IMR-90 (cell line): ENCODE results near the gene RPGR. TPM values are rescaled to one million over a fixed set of nuclear protein-coding genes. Genes with fewer than 3 reads are reported as not detected.

ENCODE experiments used
- ATAC-seq: fragments of 200-7000 bp; cut with Tn5 transposase; 2 replicates; pipeline ENCODE4 v1.9.1; 2020; ENCODE audit warnings: low read depth, mild to moderate bottlenecking, moderate library complexity
- BruUV-seq: library from RNA; stranded (reverse); fragments of 400-500 nt; replicated peaks from 2 replicates; lab custom pipeline; 2021; lab: Mats Ljungman, UMichigan
- CTCF ChIA-PET: fragments of 300-600 bp; formaldehyde crosslinking; extraction: SDS; loops from one replicate; lab custom pipeline; 2021; ENCODE audit warnings: antibody characterized with exemption; lab: Yijun Ruan, JAX
- POLR2A ChIA-PET: fragments of 300-600 bp; sonication (Branson Sonifier 250); formaldehyde crosslinking; loops from one replicate; lab custom pipeline; 2022; ENCODE audit warnings: antibody characterized with exemption; ENCODE audit not compliant: unreplicated experiment; lab: Charles Lee
- DNase-seq: peaks from one replicate; pipeline ENCODE4 v3.0.0; 2013
- H2AFZ ChIP-seq: replicated peaks from 2 replicates; pipeline ENCODE3; 2013; ENCODE audit warnings: low read length, mild to moderate bottlenecking; ENCODE audit not compliant: poor library complexity
- H2AK5ac ChIP-seq: 2 replicates; pipeline ENCODE4 v1.6.1; 2013; ENCODE audit warnings: low read depth, low read length, inconsistent platforms
- H2AK9ac ChIP-seq: replicated peaks from 2 replicates; pipeline ENCODE3; 2013; ENCODE audit warnings: mild to moderate bottlenecking, low read depth, low read length, moderate library complexity; ENCODE audit not compliant: poor library complexity
- H2BK120ac ChIP-seq: 2 replicates; pipeline ENCODE4 v1.6.1; 2013; ENCODE audit warnings: low read depth, low read length, inconsistent platforms
- H2BK15ac ChIP-seq: 3 replicates; pipeline ENCODE4 v1.6.1; 2013; ENCODE audit warnings: low read depth, low read length, inconsistent platforms
- H2BK20ac ChIP-seq: 2 replicates; pipeline ENCODE4 v1.6.1; 2013; ENCODE audit warnings: low read depth, mild to moderate bottlenecking, inconsistent platforms, low read length, moderate library complexity
- H2BK5ac ChIP-seq: 2 replicates; pipeline ENCODE4 v1.6.1; 2013; ENCODE audit warnings: mild to moderate bottlenecking, low read depth, low read length, inconsistent platforms; ENCODE audit not compliant: poor library complexity, severe bottlenecking
- H3K14ac ChIP-seq: replicated peaks from 2 replicates; pipeline ENCODE4 v1.6.1; 2013; ENCODE audit warnings: low read depth, low read length, inconsistent platforms
- H3K18ac ChIP-seq: 2 replicates; pipeline ENCODE4 v1.6.1; 2013; ENCODE audit warnings: low read depth, low read length, control low read depth
- H3K23ac ChIP-seq: 2 replicates; pipeline ENCODE4 v1.6.1; 2013; ENCODE audit warnings: low read depth, low read length, inconsistent platforms
- H3K27ac ChIP-seq: 2 replicates; pipeline ENCODE4 v1.5.1; 2013; ENCODE audit warnings: mild to moderate bottlenecking, control low read depth, low read length; ENCODE audit not compliant: insufficient read depth
- H3K27me3 ChIP-seq: 2 replicates; pipeline ENCODE4 v1.6.1; 2013; ENCODE audit warnings: low read length; ENCODE audit not compliant: control insufficient read depth, insufficient read depth
- H3K36me3 ChIP-seq: 2 replicates; pipeline ENCODE4 v1.6.1; 2013; ENCODE audit warnings: low read length, mixed read lengths; ENCODE audit not compliant: control insufficient read depth, insufficient read depth
- H3K4ac ChIP-seq: 2 replicates; pipeline ENCODE4 v1.6.1; 2013; ENCODE audit warnings: low read depth, low read length, inconsistent platforms
- H3K4me1 ChIP-seq: 2 replicates; pipeline ENCODE4 v1.6.1; 2013; ENCODE audit warnings: low read length, mixed read lengths; ENCODE audit not compliant: control insufficient read depth, insufficient read depth
- H3K4me2 ChIP-seq: 2 replicates; pipeline ENCODE4 v1.6.1; 2013; ENCODE audit warnings: low read depth, mild to moderate bottlenecking, control low read depth, low read length, moderate library complexity
- H3K4me3 ChIP-seq: 2 replicates; pipeline ENCODE4 v1.5.1; 2013; ENCODE audit warnings: low read depth, mild to moderate bottlenecking, control low read depth, low read length, moderate library complexity; ENCODE audit not compliant: insufficient read depth
- H3K56ac ChIP-seq: 2 replicates; pipeline ENCODE4 v1.6.1; 2013; ENCODE audit warnings: low read length, inconsistent platforms; ENCODE audit not compliant: insufficient read depth; ENCODE audit errors: extremely low read depth
- H3K79me1 ChIP-seq, 2 experiments: 2 replicates each; pipeline ENCODE4 v1.6.1; 2013; ENCODE audit warnings: low read length in 2 of 2, inconsistent platforms in 1 of 2, low read depth in 1 of 2
- H3K9ac ChIP-seq: 2 replicates; pipeline ENCODE4 v1.6.1; 2013; ENCODE audit warnings: low read depth, low read length, control low read depth
- H3K9me1 ChIP-seq: 2 replicates; pipeline ENCODE4 v1.6.1; 2013; ENCODE audit warnings: low read length, inconsistent platforms; ENCODE audit not compliant: insufficient read depth
- H3K9me3 ChIP-seq: 2 replicates; pipeline ENCODE4 v1.6.1; 2013; ENCODE audit warnings: low read length; ENCODE audit not compliant: control insufficient read depth, insufficient read depth
- H4K20me1 ChIP-seq: 2 replicates; pipeline ENCODE4 v1.6.1; 2013; ENCODE audit warnings: low read length, inconsistent platforms; ENCODE audit not compliant: insufficient read depth
- H4K5ac ChIP-seq: 2 replicates; pipeline ENCODE4 v1.6.1; 2013; ENCODE audit warnings: mild to moderate bottlenecking, low read depth, low read length, control low read depth
- H4K8ac ChIP-seq, 2 experiments: 2 replicates each; pipeline ENCODE4 v1.6.1; 2013; ENCODE audit warnings: low read depth in 2 of 2, low read length in 2 of 2, control low read depth in 1 of 2, inconsistent platforms in 1 of 2
- H4K91ac ChIP-seq: 2 replicates; pipeline ENCODE4 v1.6.1; 2013; ENCODE audit warnings: low read depth, low read length, inconsistent platforms; ENCODE audit not compliant: insufficient read depth
- CEBPB ChIP-seq: IDR thresholded peaks from 2 replicates; pipeline ENCODE4 v1.6.1; 2012; ENCODE audit warnings: low read depth, low read length, improper control_type of control experiment
- CHD1 ChIP-seq: IDR thresholded peaks from 2 replicates; pipeline ENCODE4 v1.6.1; 2012; ENCODE audit warnings: low read depth, low read length, improper control_type of control experiment
- CTCF ChIP-seq: conservative IDR thresholded peaks from 2 replicates; pipeline ENCODE4 v1.5.1; 2012; ENCODE audit warnings: mild to moderate bottlenecking, low read depth, low read length, improper control_type of control experiment
- MAFK ChIP-seq: IDR thresholded peaks from 2 replicates; pipeline ENCODE4 v1.6.1; 2012; ENCODE audit warnings: low read depth, low read length, improper control_type of control experiment
- MAZ ChIP-seq: IDR thresholded peaks from 2 replicates; pipeline ENCODE4 v1.6.1; 2012; ENCODE audit warnings: low read depth, mild to moderate bottlenecking, low read length, improper control_type of control experiment, moderate library complexity, borderline replicate concordance
- MXI1 ChIP-seq: IDR thresholded peaks from 2 replicates; pipeline ENCODE4 v1.6.1; 2012; ENCODE audit warnings: low read depth, mild to moderate bottlenecking, low read length, moderate library complexity, borderline replicate concordance
- POLR2A ChIP-seq: IDR thresholded peaks from 2 replicates; pipeline ENCODE4 v1.6.1; 2012; ENCODE audit warnings: mild to moderate bottlenecking, low read depth, low read length
- RAD21 ChIP-seq: IDR thresholded peaks from 2 replicates; pipeline ENCODE4 v1.6.1; 2012; ENCODE audit warnings: low read length, improper control_type of control experiment
- RCOR1 ChIP-seq: IDR thresholded peaks from 2 replicates; pipeline ENCODE4 v1.6.1; 2012; ENCODE audit warnings: mild to moderate bottlenecking, low read length, improper control_type of control experiment; ENCODE audit not compliant: insufficient replicate concordance
- RFX5 ChIP-seq: IDR thresholded peaks from 2 replicates; pipeline ENCODE4 v1.8.0; 2012; ENCODE audit warnings: low read depth, mild to moderate bottlenecking, low read length, moderate library complexity
- WGBS, 2 experiments: methylation state at CpG; one replicate each; pipeline versions ENCODE4 v1.1.5 to v1.1.7; 2013; ENCODE audit warnings: missing lambda C conversion rate in 2 of 2; ENCODE audit not compliant: insufficient read length in 1 of 2; ENCODE audit errors: extremely low coverage in 2 of 2; 5-methylcytosine and 5-hydroxymethylcytosine counted together
- dilution Hi-C: fragments of 300-500 bp; cut with HindIII; formaldehyde crosslinking; loops from one replicate; pipeline ENCODE4 v1.14.3; 2018; ENCODE audit warnings: low sequenced_read_pairs; ENCODE audit not compliant: unreplicated experiment
- in situ Hi-C: fragments of 300-500 bp; cut with MboI; formaldehyde crosslinking; loops from 3 replicates; pipeline ENCODE4 v1.14.3; 2019; ENCODE audit warnings: low sequenced_read_pairs, inconsistent platforms, mixed read lengths
- intact Hi-C: fragments of 100-400 bp; cut with micrococcal nuclease; formaldehyde crosslinking; loops from 2 replicates; pipeline ENCODE4 v1.10.0; 2022
- polyA plus RNA-seq, 3 experiments: library from polyadenylated mRNA; depleted of rRNA; stranded (reverse); fragments of >200 nt; gene quantifications; 2 replicates each; pipeline ENCODE4 v1.2.3, GENCODE V29; 2012; ENCODE audit warnings: low replicate concordance in 1 of 3
- total RNA-seq: library from RNA; depleted of rRNA; stranded (reverse); fragments of >200 nt; gene quantifications from 2 replicates; pipeline ENCODE4 v1.2.3, GENCODE V29; 2012
- TF ChIP-seq, protein P1 (sequence below): fragments of 150-350 bp; IDR thresholded peaks from 2 replicates; pipeline ENCODE4 v1.6.1; 2016; ENCODE audit warnings: low read depth, mild to moderate bottlenecking, low read length, moderate library complexity, borderline replicate concordance
- TF ChIP-seq, protein P2 (sequence below): fragments of 150-350 bp; IDR thresholded peaks from 2 replicates; pipeline ENCODE4 v1.6.1; 2017; ENCODE audit warnings: mild to moderate bottlenecking, antibody characterized with exemption, low read length, low read depth

The RPGR gene
- total and polyA plus RNA-seq, 2 of the 4 experiments (the other 2 are of a cell fraction), result 2.2 to 3.8 TPM

- in situ Hi-C loops (no loop called here), intact Hi-C loops (loop anchor here (5.0 kb wide), 1 partner anchor 41 kb away; no protein-coding TSS in a partner anchor), dilution Hi-C loops (no loop called here)
- no peak for TF ChIP-seq MAFK
- TF ChIP-seq CEBPB, result no peak
- no peak for TF ChIP-seq RFX5
- TF ChIP-seq, protein P1, sequence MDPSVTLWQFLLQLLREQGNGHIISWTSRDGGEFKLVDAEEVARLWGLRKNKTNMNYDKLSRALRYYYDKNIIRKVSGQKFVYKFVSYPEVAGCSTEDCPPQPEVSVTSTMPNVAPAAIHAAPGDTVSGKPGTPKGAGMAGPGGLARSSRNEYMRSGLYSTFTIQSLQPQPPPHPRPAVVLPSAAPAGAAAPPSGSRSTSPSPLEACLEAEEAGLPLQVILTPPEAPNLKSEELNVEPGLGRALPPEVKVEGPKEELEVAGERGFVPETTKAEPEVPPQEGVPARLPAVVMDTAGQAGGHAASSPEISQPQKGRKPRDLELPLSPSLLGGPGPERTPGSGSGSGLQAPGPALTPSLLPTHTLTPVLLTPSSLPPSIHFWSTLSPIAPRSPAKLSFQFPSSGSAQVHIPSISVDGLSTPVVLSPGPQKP, result no peak
- TF ChIP-seq MXI1, result no peak
- no peak for TF ChIP-seq CHD1
- no peak for TF ChIP-seq RAD21
- TF ChIP-seq, protein P2, sequence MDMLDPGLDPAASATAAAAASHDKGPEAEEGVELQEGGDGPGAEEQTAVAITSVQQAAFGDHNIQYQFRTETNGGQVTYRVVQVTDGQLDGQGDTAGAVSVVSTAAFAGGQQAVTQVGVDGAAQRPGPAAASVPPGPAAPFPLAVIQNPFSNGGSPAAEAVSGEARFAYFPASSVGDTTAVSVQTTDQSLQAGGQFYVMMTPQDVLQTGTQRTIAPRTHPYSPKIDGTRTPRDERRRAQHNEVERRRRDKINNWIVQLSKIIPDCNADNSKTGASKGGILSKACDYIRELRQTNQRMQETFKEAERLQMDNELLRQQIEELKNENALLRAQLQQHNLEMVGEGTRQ, result no peak
- no peak for TF ChIP-seq POLR2A
- no peak for TF ChIP-seq CTCF
- no peak for TF ChIP-seq MAZ
- no peak for TF ChIP-seq RCOR1
- ATAC-seq (no peak), DNase-seq (no peak)
- Histone ChIP-seq H3K9me3 (no peaks in the 10 kb centered on the region), H4K8ac (peak overlapping the region; percentile 2 to 31; a peak in 2 of 4 replicates), H4K91ac (no peak overlapping the region), H3K9me1 (peaks cover 2% of the 10 kb centered on the region; the same call in 1 of the 2 replicates), H3K36me3 (no peaks in the 10 kb centered on the region), H3K4me1 (peaks cover 4% of the 10 kb centered on the region; the same call in 1 of the 2 replicates), H2AK5ac (no peak overlapping the region), H3K4ac (peak overlapping the region; percentile 41; the same call in 1 of the 2 replicates), H3K27me3 (no peaks in the 10 kb centered on the region), H2BK120ac (peak overlapping the region; percentile 69), H2BK5ac (no peak overlapping the region), H3K79me1 (peaks cover 0 to 12% of the 10 kb centered on the region in 2 experiments; a peak in 2 of 4 replicates), H3K9ac (peak overlapping the region; percentile 35; the same call in 1 of the 2 replicates), H2AK9ac (no peak overlapping the region), H3K27ac (no peak overlapping the region), H4K5ac (peak overlapping the region; percentile 55; the same call in 1 of the 2 replicates), H2BK15ac (peak overlapping the region; percentile 11; the same call in 1 of the 3 replicates), H3K4me2 (peak overlapping the region; percentile 61), H3K14ac (no peak overlapping the region; the same call in 1 of the 2 replicates), H4K20me1 (no peaks in the 10 kb centered on the region), H3K23ac (no peak overlapping the region; the same call in 1 of the 2 replicates), H2BK20ac (no peak overlapping the region), H3K18ac (peak overlapping the region; percentile 50), H3K4me3 (peak overlapping the region; percentile 71), H2AFZ (peak overlapping the region; percentile 85), H3K56ac (no peak overlapping the region)
- BruUV-seq, result no TSS peak
- no CpG with 5 or more reads among the region's 10 CpGs for WGBS, 2 experiments
- CTCF ChIA-PET, result interaction anchor here (0.8 to 1.6 kb wide), 2 partner anchors 13 to 106 kb away, joined by 3 to 4 read pairs; partner anchors contain the start of gene RPGR
- POLR2A ChIA-PET, result no interaction called here
These were observed 105.8 kb downstream of the RPGR start for GRCh38 chrX:38221391-38221929.
